A549 (cell line): ENCODE data around the gene SERINC3.

Source experiments
- EP300 ChIP-seq, 2 experiments: fragments of >200 bp; sonication (Bioruptor Twin); formaldehyde crosslinking; IDR thresholded peaks; 2 replicates in 1 of 2; 3 replicates in 1 of 2; pipeline ENCODE4 v1.6.1; 2016 to 2017
- HOXB5 ChIP-seq: fragments of 250-450 bp; sonication (Bioruptor Pico); IDR thresholded peaks from 2 replicates; pipeline ENCODE4 v1.5.0; 2020; ENCODE audit warnings: mild to moderate bottlenecking, moderate library complexity
- MAZ ChIP-seq: fragments of 150-350 bp; IDR thresholded peaks from 2 replicates; pipeline ENCODE4 v1.6.1; 2014; ENCODE audit warnings: antibody characterized with exemption, low read depth, low read length, borderline replicate concordance
- POLR2A ChIP-seq: IDR thresholded peaks from 2 replicates; pipeline ENCODE4 v1.6.1; 2012; ENCODE audit warnings: mild to moderate bottlenecking, low read length
- RCOR1 ChIP-seq: fragments of 150-350 bp; IDR thresholded peaks from 2 replicates; pipeline ENCODE4 v1.6.1; 2014; ENCODE audit warnings: antibody characterized with exemption, low read length, low read depth
- USF2 ChIP-seq: fragments of 450-650 bp; IDR thresholded peaks from 2 replicates; pipeline ENCODE4 v1.6.1; 2014; ENCODE audit warnings: antibody characterized with exemption
- TF ChIP-seq, protein P1 (sequence below): fragments of >200 bp; sonication (Bioruptor Twin); formaldehyde crosslinking; IDR thresholded peaks from 3 replicates; pipeline ENCODE4 v1.5.1; 2016

DNA sequence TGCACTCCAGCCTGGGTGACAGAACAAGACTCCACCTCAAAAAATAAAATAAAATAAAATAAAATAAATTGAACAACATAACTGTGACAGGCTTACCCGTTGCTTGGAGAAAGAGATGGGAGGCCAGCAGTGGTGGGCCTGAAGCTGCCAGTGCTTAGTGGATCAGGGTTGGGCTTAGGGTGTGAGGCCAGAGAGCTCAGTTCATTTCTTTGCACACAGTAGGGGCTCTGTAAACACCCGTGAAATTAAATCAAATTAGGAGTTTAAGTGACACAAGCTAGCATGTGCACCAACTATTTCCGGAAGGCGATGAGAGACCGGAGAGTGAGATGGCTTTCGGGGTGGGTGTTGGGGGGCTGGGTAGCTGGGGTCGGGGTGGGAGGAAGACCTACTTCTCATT, 72.0 kb downstream of the SERINC3 start:
- no peak for TF ChIP-seq RCOR1
- TF ChIP-seq, protein P1, sequence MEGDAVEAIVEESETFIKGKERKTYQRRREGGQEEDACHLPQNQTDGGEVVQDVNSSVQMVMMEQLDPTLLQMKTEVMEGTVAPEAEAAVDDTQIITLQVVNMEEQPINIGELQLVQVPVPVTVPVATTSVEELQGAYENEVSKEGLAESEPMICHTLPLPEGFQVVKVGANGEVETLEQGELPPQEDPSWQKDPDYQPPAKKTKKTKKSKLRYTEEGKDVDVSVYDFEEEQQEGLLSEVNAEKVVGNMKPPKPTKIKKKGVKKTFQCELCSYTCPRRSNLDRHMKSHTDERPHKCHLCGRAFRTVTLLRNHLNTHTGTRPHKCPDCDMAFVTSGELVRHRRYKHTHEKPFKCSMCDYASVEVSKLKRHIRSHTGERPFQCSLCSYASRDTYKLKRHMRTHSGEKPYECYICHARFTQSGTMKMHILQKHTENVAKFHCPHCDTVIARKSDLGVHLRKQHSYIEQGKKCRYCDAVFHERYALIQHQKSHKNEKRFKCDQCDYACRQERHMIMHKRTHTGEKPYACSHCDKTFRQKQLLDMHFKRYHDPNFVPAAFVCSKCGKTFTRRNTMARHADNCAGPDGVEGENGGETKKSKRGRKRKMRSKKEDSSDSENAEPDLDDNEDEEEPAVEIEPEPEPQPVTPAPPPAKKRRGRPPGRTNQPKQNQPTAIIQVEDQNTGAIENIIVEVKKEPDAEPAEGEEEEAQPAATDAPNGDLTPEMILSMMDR = no peak
- no peak for TF ChIP-seq EP300 (IDR thresholded peaks at IDR 0.05)
- no peak for TF ChIP-seq HOXB5
- TF ChIP-seq USF2 = no peak
- TF ChIP-seq MAZ = no peak
- TF ChIP-seq POLR2A = no peak
